Measurements from ENCODE around the gene ZNF324. TPM values are rescaled to one million over a fixed set of nuclear protein-coding genes. Genes with fewer than 3 reads are reported as not detected.

The ZNF324 gene
- total RNA-seq, 2 experiments from 2014 or later = 12.8 to 13.9 TPM

DNA sequence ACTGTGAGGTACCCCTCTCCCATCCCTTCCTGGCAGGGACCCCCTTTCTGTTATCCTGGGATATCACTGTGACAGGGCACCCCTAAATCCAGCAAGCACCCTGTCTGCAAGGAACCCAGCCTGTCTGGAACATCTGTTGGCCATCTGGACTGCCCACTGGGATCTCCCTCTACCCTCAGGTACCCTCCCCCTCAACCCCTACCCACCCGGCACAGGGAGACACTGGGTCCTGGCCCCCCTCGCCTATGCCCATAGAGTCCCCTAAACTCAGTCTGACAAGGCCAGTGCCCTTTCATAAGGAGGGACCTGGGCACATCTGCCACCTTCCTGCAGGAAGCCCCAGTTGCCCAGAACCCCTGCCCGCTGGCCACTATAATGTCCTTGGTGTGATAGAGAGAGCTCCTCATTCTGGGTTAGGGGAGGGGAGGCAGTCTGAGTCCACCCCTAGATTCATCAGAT lies 47.7 kb downstream of the ZNF324 start:
- CTCF ChIA-PET = interaction anchor here (0.6 to 3.5 kb wide), 34 partner anchors 9 to 356 kb away, joined by 3 to 41 read pairs (median 4); partner anchors contain the start of genes CHMP2A, MZF1, TRIM28 and ZNF132
- H3K36me3 Mint-ChIP-seq = peaks cover 9% of the 10 kb centered on the region
- no peaks in the 10 kb centered on the region for H3K9me3 Mint-ChIP-seq (ENCODE audit: low read depth)
- peak overlapping the region; percentile 85 for H3K27ac Mint-ChIP-seq
- ATAC-seq = no peak
- H3K27me3 Mint-ChIP-seq = no peaks in the 10 kb centered on the region
- DNase-seq = no peak
- peak overlapping the region; percentile 79 for H3K4me3 Mint-ChIP-seq
- peaks cover 50% of the 10 kb centered on the region for H3K4me1 Mint-ChIP-seq

DNA sequence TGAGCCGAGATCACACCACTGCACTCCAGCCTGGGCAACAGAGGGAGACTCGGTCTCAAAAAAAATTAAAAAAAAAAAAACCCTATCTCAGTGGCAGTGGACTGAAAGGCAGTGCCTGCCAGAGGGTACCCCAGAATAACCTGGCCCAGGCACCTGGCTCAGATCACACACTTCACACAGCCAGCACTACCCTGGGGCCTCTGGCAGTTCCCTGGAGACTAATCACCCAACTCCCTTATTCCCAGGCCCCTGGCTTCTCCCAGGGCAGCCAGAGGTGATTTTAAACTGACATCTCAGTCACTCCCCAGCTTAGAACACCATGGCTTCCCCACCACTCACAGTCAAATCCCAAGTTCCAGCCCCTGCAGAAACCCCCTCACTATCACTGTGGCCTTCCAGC lies 48.4 kb downstream of the ZNF324 start:
- CTCF ChIA-PET = interaction anchor here (1.1 to 3.5 kb wide), 2 partner anchors 15 to 65 kb away, joined by 3 to 41 read pairs; no protein-coding TSS in a partner anchor
- DNase-seq (no peak), ATAC-seq (no peak)
- H3K4me1 Mint-ChIP-seq = peaks cover 56% of the 10 kb centered on the region
- H3K27ac Mint-ChIP-seq = peak overlapping the region; percentile 69
- no peaks in the 10 kb centered on the region for H3K9me3 Mint-ChIP-seq (ENCODE audit: low read depth)
- H3K36me3 Mint-ChIP-seq = peaks cover 9% of the 10 kb centered on the region
- no peaks in the 10 kb centered on the region for H3K27me3 Mint-ChIP-seq
- peak overlapping the region; percentile 4 for H3K4me3 Mint-ChIP-seq

DNA sequence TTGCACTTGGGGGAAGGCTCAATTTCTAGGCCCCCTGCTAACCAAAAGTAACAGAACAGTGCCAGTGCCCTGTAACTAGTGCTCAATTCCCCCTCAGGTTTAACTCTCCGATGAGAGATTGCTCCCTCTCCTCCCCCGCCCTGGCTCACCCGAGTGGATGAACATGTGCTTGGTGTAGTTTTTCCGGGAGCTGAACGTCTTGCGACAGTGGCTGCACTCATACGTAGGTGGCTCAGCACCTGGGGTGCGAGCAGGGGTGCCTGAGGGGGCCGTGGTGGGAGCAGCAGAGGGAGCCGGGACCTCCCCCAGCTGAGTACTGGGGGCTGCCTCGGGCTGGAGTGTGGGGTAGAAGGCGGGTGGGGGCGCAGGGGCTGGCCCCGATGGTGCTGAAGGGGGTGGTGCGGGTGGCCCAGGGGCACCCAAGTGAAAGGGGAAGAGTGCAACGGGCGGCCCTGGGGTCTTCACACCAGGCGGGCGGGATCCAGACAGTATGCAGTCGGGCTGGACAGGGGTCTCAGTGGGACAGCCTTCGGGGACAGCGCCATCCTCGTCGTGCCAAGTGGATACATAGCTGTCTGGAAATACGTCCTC lies 49.5 kb downstream of the ZNF324 start:
- Mint-ChIP-seq H3K27ac (no peak overlapping the region), H3K36me3 (peaks cover 9% of the 10 kb centered on the region), H3K9me3 (ENCODE audit: low read depth) (no peaks in the 10 kb centered on the region), H3K4me3 (peak overlapping the region; percentile 3), H3K27me3 (no peaks in the 10 kb centered on the region), H3K4me1 (peaks cover 62% of the 10 kb centered on the region)
- CTCF ChIA-PET = interaction anchor here (0.6 to 7.7 kb wide), 2 partner anchors 13 to 62 kb away, joined by 3 to 153 read pairs; no protein-coding TSS in a partner anchor
- DNase-seq (no peak), ATAC-seq (no peak)

DNA sequence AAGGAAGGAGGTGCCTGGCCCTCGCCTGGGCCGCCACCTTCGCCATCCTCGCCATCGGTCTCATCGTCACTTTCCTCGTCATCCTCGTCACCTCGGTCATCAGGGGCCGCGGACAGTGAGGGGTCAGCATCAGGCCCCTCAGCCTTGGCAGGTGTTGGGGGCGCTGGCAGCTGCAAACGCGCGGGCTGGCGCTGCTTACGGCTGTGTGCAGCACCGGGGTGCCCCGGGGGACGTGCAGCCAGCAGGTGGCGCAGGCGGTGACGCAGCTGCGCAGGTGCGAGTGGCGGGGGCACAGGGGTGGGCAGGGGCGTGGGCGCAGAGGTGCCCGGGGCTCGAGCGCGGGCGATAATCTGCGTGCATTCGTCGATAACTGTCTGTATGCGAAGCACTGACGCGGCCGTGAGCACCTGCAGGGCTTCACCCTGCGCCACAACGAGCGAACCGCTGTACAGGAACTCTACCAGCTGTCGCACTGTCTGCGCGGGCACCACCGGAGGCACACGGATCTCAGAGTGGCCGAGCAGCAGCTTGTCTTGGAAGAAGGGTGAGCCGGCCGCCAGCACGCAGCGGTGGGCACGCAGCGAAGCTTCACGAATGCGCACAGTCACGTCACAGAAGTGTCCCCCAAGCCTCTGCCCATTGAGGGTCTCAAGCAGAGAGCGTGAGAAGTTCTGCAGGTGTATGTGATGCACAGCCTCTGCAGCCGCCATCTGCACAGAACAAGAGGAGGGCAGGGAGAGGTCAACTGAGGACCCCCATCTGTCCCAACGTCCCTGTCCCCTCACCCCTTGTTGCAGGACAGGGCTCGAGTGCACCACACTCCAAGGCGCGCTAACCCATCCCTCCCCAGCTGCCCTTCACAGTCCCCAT lies 50.3 kb downstream of the ZNF324 start:
- Mint-ChIP-seq H3K4me3 (no peak overlapping the region), H3K27ac (no peak overlapping the region), H3K4me1 (peaks cover 63% of the 10 kb centered on the region), H3K9me3 (ENCODE audit: low read depth) (no peaks in the 10 kb centered on the region), H3K36me3 (peaks cover 9% of the 10 kb centered on the region), H3K27me3 (no peaks in the 10 kb centered on the region)
- ATAC-seq (no peak), DNase-seq (peak; percentile 40)
- CTCF ChIA-PET = interaction anchor here (0.6 to 7.7 kb wide), 5 partner anchors 12 to 61 kb away, joined by 3 to 153 read pairs (median 30); partner anchors contain the start of gene TRIM28

DNA sequence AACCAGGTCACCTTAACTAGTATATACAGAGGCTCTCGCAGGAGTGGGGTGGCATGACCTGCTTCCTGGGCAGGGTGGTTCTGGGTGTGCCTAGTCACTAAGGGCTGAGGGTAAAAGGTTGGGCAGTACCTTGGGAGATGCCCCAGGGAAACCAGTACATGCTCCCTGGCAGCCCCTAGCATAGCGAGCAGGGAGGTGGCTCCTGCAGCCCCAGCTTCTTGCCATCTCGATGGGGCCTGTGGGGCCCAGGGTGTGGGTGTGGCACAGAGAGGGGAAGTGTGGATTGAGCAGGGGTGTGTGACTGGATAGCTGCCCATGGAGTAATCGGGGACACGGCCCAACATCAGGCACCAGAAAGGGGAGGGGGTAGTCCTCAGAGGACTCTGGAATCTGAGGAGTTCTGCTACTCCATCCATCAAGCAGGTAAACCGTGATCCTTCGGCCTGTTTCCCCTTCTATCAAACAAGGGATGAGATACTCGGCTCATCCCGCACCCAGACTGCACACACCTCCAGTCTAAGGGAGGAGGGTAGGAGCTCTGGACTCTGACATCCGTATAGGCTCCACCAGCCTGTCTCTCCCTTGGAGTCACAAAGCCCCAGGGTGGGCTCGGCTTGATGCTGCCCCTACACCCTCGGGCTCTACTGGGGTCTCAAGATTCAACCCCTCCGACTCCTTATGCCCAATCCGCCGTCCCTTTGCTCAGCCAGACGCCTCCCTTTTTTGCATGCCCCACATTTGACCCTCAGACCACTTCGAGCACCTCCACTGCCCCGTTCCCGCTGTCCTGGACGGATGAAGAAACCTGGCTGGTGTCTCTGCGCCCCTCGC lies 51.6 kb downstream of the ZNF324 start:
- peak; percentile 51 for DNase-seq
- H3K9me3 Mint-ChIP-seq (ENCODE audit: low read depth) = no peaks in the 10 kb centered on the region

DNA sequence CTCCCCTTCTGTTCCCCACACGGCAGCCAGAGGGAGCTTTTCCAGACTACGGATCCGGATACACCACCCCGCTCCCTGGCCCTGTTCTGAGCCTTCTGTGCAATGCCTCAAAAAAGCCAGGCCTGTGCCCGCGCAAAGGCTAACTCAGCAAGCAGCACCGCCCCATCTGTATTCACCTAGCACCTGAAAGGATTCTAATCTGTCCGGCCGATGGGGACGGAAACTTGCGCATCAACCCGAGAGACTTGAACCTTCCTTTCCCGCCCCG lies 52.1 kb downstream of the ZNF324 start:
- Mint-ChIP-seq H3K9me3 (ENCODE audit: low read depth) (no peaks in the 10 kb centered on the region), H3K27me3 (no peaks in the 10 kb centered on the region), H3K36me3 (peaks cover 9% of the 10 kb centered on the region), H3K4me1 (peaks cover 54% of the 10 kb centered on the region), H3K4me3 (peak overlapping the region; percentile 96), H3K27ac (peak overlapping the region; percentile 92)
- ATAC-seq (peak; percentile 21), DNase-seq (peak; percentile 72)
- CTCF ChIA-PET = interaction anchor here (1.0 to 7.7 kb wide), 25 partner anchors 10 to 335 kb away, joined by 3 to 153 read pairs (median 8); partner anchors contain the start of genes CHMP2A, RPS5, TRIM28 and UBE2M

More for the DNA sequence above, 51.6 kb downstream of the ZNF324 start:
- no peak for ATAC-seq
- peak overlapping the region; percentile 96 for H3K4me3 Mint-ChIP-seq
- H3K36me3 Mint-ChIP-seq = peaks cover 9% of the 10 kb centered on the region
- no peaks in the 10 kb centered on the region for H3K27me3 Mint-ChIP-seq
- peaks cover 58% of the 10 kb centered on the region for H3K4me1 Mint-ChIP-seq
- peak overlapping the region; percentile 92 for H3K27ac Mint-ChIP-seq
- CTCF ChIA-PET = interaction anchor here (0.8 to 7.7 kb wide), 26 partner anchors 10 to 335 kb away, joined by 3 to 153 read pairs (median 8); partner anchors contain the start of genes CHMP2A, RPS5, TRIM28 and UBE2M

DNA sequence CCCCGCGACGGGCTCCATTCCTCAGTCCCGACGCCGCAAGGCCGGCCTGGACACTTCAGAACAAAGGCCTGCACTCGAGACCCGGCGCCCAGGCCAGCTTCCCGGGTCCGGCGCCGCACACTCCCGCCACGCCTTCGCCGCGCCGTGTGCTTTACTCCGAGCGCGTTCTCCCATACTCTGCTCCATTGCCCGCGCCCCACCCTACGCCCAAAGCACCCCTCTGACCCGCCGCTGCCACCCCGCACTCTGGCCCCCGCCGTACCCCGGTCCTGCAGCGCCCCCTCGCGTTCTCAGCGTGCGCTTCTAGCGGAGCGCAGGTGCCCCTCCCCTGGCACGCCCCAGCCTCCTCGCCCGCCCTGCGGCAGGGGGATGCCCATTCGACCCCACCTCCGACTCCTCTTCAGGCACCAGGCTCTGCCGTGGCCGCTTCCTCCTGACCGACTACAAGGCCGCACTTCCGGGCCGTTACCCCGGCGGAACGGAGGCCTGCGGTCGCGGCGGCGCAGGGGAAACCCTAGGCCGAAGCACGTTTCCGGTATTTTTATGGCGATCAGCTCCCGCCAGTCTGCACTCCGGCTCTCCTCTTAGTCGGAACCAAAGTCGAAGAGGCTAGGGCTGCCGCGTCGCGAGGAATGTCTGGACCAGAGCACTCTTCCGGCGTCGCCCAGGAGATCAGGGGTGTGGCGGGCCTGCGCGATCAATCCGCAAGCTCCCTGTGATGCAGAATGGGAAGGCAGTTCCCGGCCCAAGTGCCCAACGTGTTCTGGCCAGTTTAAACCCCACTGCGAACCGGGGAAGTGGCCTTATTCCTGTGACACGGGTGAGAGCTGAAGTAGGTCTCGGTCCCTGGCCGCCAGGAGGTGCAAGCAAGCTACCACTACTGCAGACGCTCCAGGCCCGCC lies 52.7 kb downstream of the ZNF324 start, which contains the start of gene ZBTB45:
Gene ZBTB45 (minus strand): TSS at position 456 of the 902 bp plus-strand sequence. CDS start 2,137 bp downstream, outside the sequence.
- Mint-ChIP-seq H3K27ac (peak within 1 kb of the TSS; percentile 92), H3K36me3 (peaks cover 9% of the 10 kb centered on the region), H3K4me3 (peak within 1 kb of the TSS; percentile 96), H3K9me3 (ENCODE audit: low read depth) (no peaks in the 10 kb centered on the region), H3K27me3 (no peaks in the 10 kb centered on the region), H3K4me1 (peaks cover 50% of the 10 kb centered on the region)
- CTCF ChIA-PET = interaction anchor here (0.7 to 7.7 kb wide), 39 partner anchors 9 to 838 kb away, joined by 3 to 153 read pairs (median 6); partner anchors contain the start of genes CHMP2A, MZF1, RPS5 and TRIM28
- DNase-seq (peak; percentile 94), ATAC-seq (peak; percentile 84)

DNA sequence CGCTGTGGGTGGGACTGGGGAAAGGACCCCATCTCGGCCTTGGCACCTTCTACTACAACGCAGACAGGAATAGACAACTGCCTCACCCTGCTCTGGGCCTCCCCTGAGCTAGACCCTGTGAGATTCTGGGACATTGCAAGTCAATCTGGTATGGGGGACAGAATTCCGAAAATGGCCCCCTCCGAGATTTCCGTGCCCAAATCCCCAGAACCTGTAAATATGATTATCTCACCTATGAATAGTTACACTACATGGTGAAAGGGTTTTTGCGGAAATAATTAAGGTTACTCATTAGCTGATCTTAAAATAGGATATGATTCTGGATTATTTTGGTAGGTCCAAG lies 53.3 kb downstream of the ZNF324 start:
- Mint-ChIP-seq H3K4me1 (peaks cover 46% of the 10 kb centered on the region), H3K9me3 (ENCODE audit: low read depth) (no peaks in the 10 kb centered on the region), H3K27ac (peak overlapping the region; percentile 92), H3K27me3 (no peaks in the 10 kb centered on the region), H3K4me3 (peak overlapping the region; percentile 96), H3K36me3 (peaks cover 9% of the 10 kb centered on the region)
- ATAC-seq = no peak
- CTCF ChIA-PET = interaction anchor here (0.7 to 7.7 kb wide), 32 partner anchors 8 to 839 kb away, joined by 3 to 153 read pairs (median 7); partner anchors contain the start of genes CHMP2A, MZF1, RPS5 and TRIM28
- DNase-seq = no peak

DNA sequence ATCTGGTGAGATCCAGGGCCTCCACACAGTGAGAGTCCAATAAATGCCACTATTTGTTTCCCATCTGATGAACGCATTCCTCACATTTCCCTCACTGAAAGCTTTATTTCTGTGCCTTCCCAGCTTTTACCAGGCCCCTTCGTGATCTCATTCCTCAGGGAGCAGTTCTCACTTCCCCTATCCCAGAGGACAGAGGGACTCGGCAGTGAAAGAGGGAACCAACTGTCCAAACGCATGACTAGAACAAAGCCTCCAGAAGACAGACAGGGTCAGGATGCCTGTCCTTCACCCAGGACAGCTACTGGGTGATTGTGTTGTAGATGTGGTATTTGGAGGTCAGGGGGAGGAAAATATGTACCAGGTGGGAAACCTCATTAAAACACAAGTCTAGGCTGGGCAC lies 54.8 kb downstream of the ZNF324 start:
- peaks cover 2% of the 10 kb centered on the region for H3K36me3 Mint-ChIP-seq
- H3K27ac Mint-ChIP-seq = peak overlapping the region; percentile 11
- H3K27me3 Mint-ChIP-seq = no peaks in the 10 kb centered on the region
- no peak overlapping the region for H3K4me3 Mint-ChIP-seq
- CTCF ChIA-PET = interaction anchor here (0.8 to 7.7 kb wide), 6 partner anchors 12 to 96 kb away, joined by 3 to 153 read pairs (median 36); partner anchors contain the start of genes CHMP2A and UBE2M
- ATAC-seq = no peak
- no peak for DNase-seq
- peaks cover 35% of the 10 kb centered on the region for H3K4me1 Mint-ChIP-seq
- H3K9me3 Mint-ChIP-seq (ENCODE audit: low read depth) = no peaks in the 10 kb centered on the region

DNA sequence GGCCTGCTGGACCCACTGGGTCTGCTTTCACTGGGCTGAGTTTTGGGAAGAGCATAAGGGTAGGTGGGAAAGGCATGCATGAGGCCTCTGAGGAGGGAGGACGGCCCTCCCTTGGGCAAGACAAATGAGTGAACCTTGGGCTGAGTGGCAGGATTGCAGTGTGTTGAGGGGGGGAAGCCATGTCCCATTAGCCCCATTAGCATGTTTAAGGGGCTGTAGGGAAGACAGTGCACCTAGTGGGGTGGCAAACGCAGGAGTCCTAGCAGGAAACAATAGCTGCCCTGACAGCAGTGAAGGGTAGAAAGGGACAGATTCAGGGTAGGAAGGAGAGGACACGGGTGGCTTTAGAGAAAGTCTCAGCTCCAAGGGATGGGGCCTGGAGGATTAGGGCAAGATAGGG lies 55.8 kb downstream of the ZNF324 start:
- H3K4me3 Mint-ChIP-seq = no peak overlapping the region
- ATAC-seq = no peak
- CTCF ChIA-PET = interaction anchor here (7.7 kb wide), 1 partner anchor 55 kb away, joined by 153 read pairs; no protein-coding TSS in a partner anchor

More for the DNA sequence above, 55.8 kb downstream of the ZNF324 start:
- Mint-ChIP-seq H3K27ac (no peak overlapping the region), H3K4me1 (peaks cover 27% of the 10 kb centered on the region), H3K27me3 (no peaks in the 10 kb centered on the region), H3K9me3 (ENCODE audit: low read depth) (no peaks in the 10 kb centered on the region), H3K36me3 (peaks cover under 1% of the 10 kb centered on the region)
- no peak for DNase-seq
